Measurements from ENCODE around the gene GPSM1.

Gene GPSM1

GRCh38 chr9:136363949-136364748 is 36.8 kb downstream of the GPSM1 start:
- no peak for DNase-seq

- no peak for DNase-seq
These were observed 37.8 kb downstream of the GPSM1 start for GRCh38 chr9:136364942-136365774.

- DNase-seq, result no peak
These were observed 38.5 kb downstream of the GPSM1 start for GRCh38 chr9:136365775-136366222.

GRCh38 chr9:136366826-136367225 is 39.5 kb downstream of the GPSM1 start:
- no peak for DNase-seq

GRCh38 chr9:136367296-136368145 is 40.2 kb downstream of the GPSM1 start:
- no peak for DNase-seq

GRCh38 chr9:136368190-136368589 is 40.9 kb downstream of the GPSM1 start:
- DNase-seq, result no peak

GRCh38 chr9:136370037-136370436 is 42.7 kb downstream of the GPSM1 start:
- no peak for DNase-seq

GRCh38 chr9:136370687-136371532 is 43.6 kb downstream of the GPSM1 start:
- DNase-seq, result no peak

GRCh38 chr9:136371533-136371880 is 44.2 kb downstream of the GPSM1 start:
- no peak for DNase-seq

- DNase-seq, result no peak
These were observed 44.7 kb downstream of the GPSM1 start for GRCh38 chr9:136372006-136372405.

- no peak for DNase-seq
These were observed 45.4 kb downstream of the GPSM1 start for GRCh38 chr9:136372561-136373299.

GRCh38 chr9:136373300-136374182 is 46.2 kb downstream of the GPSM1 start, which contains the start of gene CARD9:
Gene CARD9 (minus strand): TSS chr9:136373669. CDS start chr9:136372078, 1,591 bp downstream.
- DNase-seq, result no peak

GRCh38 chr9:136374183-136374575 is 46.8 kb downstream of the GPSM1 start:
- no peak for DNase-seq

GRCh38 chr9:136375096-136375495 is 47.8 kb downstream of the GPSM1 start:
- no peak for DNase-seq

- no peak for DNase-seq
These were observed 49.1 kb downstream of the GPSM1 start for GRCh38 chr9:136376457-136376856.

- DNase-seq, result no peak
These were observed 50.2 kb downstream of the GPSM1 start for GRCh38 chr9:136377341-136378169.

- DNase-seq, result no peak
These were observed 51.0 kb downstream of the GPSM1 start for GRCh38 chr9:136378170-136379002.

- DNase-seq, result no peak
These were observed 51.6 kb downstream of the GPSM1 start for GRCh38 chr9:136379003-136379287.

GRCh38 chr9:136379401-136379800 is 52.1 kb downstream of the GPSM1 start:
- no peak for DNase-seq
